ENCODE measurements around the gene IL17RD. TPM values are rescaled to one million over a fixed set of nuclear protein-coding genes. Genes with fewer than 3 reads are reported as not detected.

Gene IL17RD
- total RNA-seq, 1 experiment from 2014 or later: 8.3 TPM

- H3K36me3 ChIP-seq (ENCODE audit: low read depth): peaks cover 5% of the 10 kb centered on the region
- H3K4me2 ChIP-seq: peak overlapping the region; percentile 89
- peak overlapping the region; percentile 89 for H3K27ac ChIP-seq
- H4K20me1 ChIP-seq (ENCODE audit: insufficient read depth): no peaks in the 10 kb centered on the region
- no peak for DNase-seq
- H3K9me3 ChIP-seq (ENCODE audit: insufficient read depth, low read depth): no peaks in the 10 kb centered on the region
- H3K79me2 ChIP-seq (ENCODE audit: low read depth): peaks cover 40% of the 10 kb centered on the region
- ChIA-PET POLR2A (ENCODE audit: unreplicated experiment) (interaction anchor here (0.6 to 0.9 kb wide), 3 partner anchors 11 to 380 kb away, joined by 3 to 5 read pairs (median 3); no protein-coding TSS in a partner anchor), CTCF (no interaction called here)
- H2AFZ ChIP-seq: peak overlapping the region; percentile 80
- TF ChIP-seq EZH2 (IDR thresholded peaks at IDR 0.05; ENCODE audit: low read depth): no peak
- TF ChIP-seq, protein P1, sequence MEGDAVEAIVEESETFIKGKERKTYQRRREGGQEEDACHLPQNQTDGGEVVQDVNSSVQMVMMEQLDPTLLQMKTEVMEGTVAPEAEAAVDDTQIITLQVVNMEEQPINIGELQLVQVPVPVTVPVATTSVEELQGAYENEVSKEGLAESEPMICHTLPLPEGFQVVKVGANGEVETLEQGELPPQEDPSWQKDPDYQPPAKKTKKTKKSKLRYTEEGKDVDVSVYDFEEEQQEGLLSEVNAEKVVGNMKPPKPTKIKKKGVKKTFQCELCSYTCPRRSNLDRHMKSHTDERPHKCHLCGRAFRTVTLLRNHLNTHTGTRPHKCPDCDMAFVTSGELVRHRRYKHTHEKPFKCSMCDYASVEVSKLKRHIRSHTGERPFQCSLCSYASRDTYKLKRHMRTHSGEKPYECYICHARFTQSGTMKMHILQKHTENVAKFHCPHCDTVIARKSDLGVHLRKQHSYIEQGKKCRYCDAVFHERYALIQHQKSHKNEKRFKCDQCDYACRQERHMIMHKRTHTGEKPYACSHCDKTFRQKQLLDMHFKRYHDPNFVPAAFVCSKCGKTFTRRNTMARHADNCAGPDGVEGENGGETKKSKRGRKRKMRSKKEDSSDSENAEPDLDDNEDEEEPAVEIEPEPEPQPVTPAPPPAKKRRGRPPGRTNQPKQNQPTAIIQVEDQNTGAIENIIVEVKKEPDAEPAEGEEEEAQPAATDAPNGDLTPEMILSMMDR (conservative IDR thresholded peaks at IDR 0.05): no peak
- BruUV-seq (replicated peaks): TSS peak; percentile 74
- H3F3A ChIP-seq (ENCODE audit: insufficient read depth, low read depth): peaks cover 18% of the 10 kb centered on the region; the same call in 1 of the 2 replicates
- H3K9me2 ChIP-seq (ENCODE audit: insufficient read depth): no peaks in the 10 kb centered on the region
- H3K4me1 ChIP-seq (replicated peaks; ENCODE audit: insufficient read depth): peaks cover 41% of the 10 kb centered on the region
- intact Hi-C loops (cut with micrococcal nuclease; ENCODE audit: unreplicated experiment): loop anchor here (2.0 kb wide), 1 partner anchor 65 kb away; no protein-coding TSS in a partner anchor
- H3K27me3 ChIP-seq (ENCODE audit: insufficient read depth, low read depth): no peaks in the 10 kb centered on the region
- peak overlapping the region; percentile 95 for H3K4me3 ChIP-seq
These were observed 85.7 kb downstream of the IL17RD start for GRCh38 chr3:57079474-57079831.

DNA sequence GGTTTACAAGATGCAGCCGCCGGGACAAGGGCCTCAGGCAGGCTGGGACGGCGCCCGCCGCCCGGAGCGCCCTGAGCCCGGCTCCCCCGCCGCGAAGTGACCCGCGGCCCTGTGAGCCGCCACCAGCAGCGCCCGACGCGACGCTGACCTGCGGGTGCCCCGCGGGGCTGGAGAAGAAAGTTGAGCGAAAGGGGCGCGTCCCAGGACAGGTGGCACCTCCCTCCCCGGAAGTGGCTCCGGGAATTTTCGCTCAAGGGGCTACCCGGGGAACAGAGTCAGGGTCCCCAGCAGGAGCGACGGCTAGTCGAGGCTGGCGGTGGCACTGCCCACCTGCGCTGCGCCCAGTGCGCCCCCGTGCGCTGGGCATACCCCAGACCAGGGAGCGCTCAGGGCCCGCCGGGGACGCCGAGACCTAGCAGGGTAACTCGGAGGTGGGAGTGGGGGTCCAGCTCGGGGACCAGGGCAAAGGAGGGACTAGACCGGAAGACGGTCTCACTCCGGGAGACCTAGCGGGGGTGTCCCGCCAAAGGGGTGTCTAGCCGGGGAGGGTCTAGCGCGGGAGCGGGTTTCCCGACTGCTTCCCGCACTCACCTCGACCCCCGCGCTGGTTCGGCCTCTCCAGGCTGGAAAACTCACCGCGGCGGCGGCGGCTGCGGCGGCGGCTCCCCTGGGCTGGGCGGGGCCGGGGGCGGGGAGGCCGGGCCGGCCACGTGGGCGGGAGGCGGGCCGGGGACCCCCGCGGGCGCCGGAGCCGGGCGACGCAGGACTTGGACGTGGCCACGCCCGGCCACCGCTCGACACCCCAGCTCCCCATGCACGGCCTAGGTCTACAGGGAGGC, 86.3 kb downstream of the IL17RD start:
- no peak for TF ChIP-seq EZH2 (IDR thresholded peaks at IDR 0.05; ENCODE audit: low read depth)
- TF ChIP-seq, protein P1 (conservative IDR thresholded peaks at IDR 0.05): 0 out of 2 replicates have a peak, but pooled peaks have one; percentile 18
- Histone ChIP-seq H3K36me3 (ENCODE audit: low read depth) (peaks cover 5% of the 10 kb centered on the region), H3K27me3 (ENCODE audit: insufficient read depth, low read depth) (no peaks in the 10 kb centered on the region), H3K4me3 (peak overlapping the region; percentile 95), H3F3A (ENCODE audit: insufficient read depth, low read depth) (peaks cover 16% of the 10 kb centered on the region; the same call in 1 of the 2 replicates), H3K79me2 (ENCODE audit: low read depth) (peaks cover 46% of the 10 kb centered on the region), H3K4me2 (peak overlapping the region; percentile 89), H2AFZ (peak overlapping the region; percentile 85), H3K4me1 (replicated peaks; ENCODE audit: insufficient read depth) (peaks cover 35% of the 10 kb centered on the region), H3K27ac (peak overlapping the region; percentile 89), H3K9me3 (ENCODE audit: insufficient read depth, low read depth) (no peaks in the 10 kb centered on the region), H3K9me2 (ENCODE audit: insufficient read depth) (no peaks in the 10 kb centered on the region), H4K20me1 (ENCODE audit: insufficient read depth) (no peaks in the 10 kb centered on the region)
- no TSS peak for BruUV-seq (replicated peaks)
- peak; percentile 68 to 80 for DNase-seq
- intact Hi-C loops (cut with micrococcal nuclease; ENCODE audit: unreplicated experiment): loop anchor here (1.0 to 2.0 kb wide), 3 partner anchors 19 to 72 kb away; partner anchors contain the start of gene SPATA12
- POLR2A ChIA-PET (ENCODE audit: unreplicated experiment): interaction anchor here (0.6 to 1.2 kb wide), 3 partner anchors 11 to 379 kb away, joined by 3 read pairs; no protein-coding TSS in a partner anchor
- CTCF ChIA-PET: no interaction called here

DNA sequence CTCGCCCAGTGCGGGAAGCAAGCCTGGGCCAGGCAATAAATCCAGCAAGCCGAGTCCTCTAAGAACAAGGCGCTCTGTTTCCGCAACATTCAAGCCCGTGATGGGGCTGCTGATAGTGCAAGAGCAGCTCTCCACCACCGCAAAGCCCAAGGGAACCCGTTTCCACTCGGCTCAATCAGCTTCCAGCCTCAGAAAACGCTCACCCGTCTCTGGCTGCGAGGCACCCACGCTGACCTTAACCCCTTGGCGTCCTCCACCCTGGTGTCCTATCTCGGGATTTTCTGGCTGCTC, 86.9 kb downstream of the IL17RD start:
- peaks cover 10% of the 10 kb centered on the region; the same call in 1 of the 2 replicates for H3F3A ChIP-seq (ENCODE audit: insufficient read depth, low read depth)
- H3K79me2 ChIP-seq (ENCODE audit: low read depth): peaks cover 52% of the 10 kb centered on the region
- H3K27me3 ChIP-seq (ENCODE audit: insufficient read depth, low read depth): no peaks in the 10 kb centered on the region
- H3K4me2 ChIP-seq: peak overlapping the region; percentile 89
- BruUV-seq (replicated peaks): no TSS peak
- no peaks in the 10 kb centered on the region for H4K20me1 ChIP-seq (ENCODE audit: insufficient read depth)
- peaks cover 5% of the 10 kb centered on the region for H3K36me3 ChIP-seq (ENCODE audit: low read depth)
- peaks cover 30% of the 10 kb centered on the region for H3K4me1 ChIP-seq (replicated peaks; ENCODE audit: insufficient read depth)
- peak overlapping the region; percentile 89 for H3K27ac ChIP-seq
- ChIA-PET POLR2A (ENCODE audit: unreplicated experiment) (interaction anchor here (1.2 kb wide), 1 partner anchor 71 kb away, joined by 3 read pairs; no protein-coding TSS in a partner anchor), CTCF (interaction anchor here (0.7 to 1.3 kb wide), 2 partner anchors 15 to 72 kb away, joined by 3 to 9 read pairs; no protein-coding TSS in a partner anchor)
- intact Hi-C loops (cut with micrococcal nuclease; ENCODE audit: unreplicated experiment): loop anchor here (1.0 to 2.0 kb wide), 3 partner anchors 18 to 71 kb away; partner anchors contain the start of gene SPATA12
- TF ChIP-seq EZH2 (IDR thresholded peaks at IDR 0.05; ENCODE audit: low read depth): no peak
- TF ChIP-seq, protein P1 (conservative IDR thresholded peaks at IDR 0.05): no peak
- H3K9me3 ChIP-seq (ENCODE audit: insufficient read depth, low read depth): no peaks in the 10 kb centered on the region
- H3K9me2 ChIP-seq (ENCODE audit: insufficient read depth): no peaks in the 10 kb centered on the region
- H3K4me3 ChIP-seq: peak overlapping the region; percentile 95
- peak overlapping the region; percentile 85; the same call in 1 of the 2 replicates for H2AFZ ChIP-seq
- no peak for DNase-seq
